ENCODE measurements around the gene CHCHD1.
"Not testable (repeated sequence)": the region's sequence is repeated elsewhere in the genome, so short reads cannot be mapped to it uniquely, and the experiment has no call there.

The CHCHD1 gene

DNA sequence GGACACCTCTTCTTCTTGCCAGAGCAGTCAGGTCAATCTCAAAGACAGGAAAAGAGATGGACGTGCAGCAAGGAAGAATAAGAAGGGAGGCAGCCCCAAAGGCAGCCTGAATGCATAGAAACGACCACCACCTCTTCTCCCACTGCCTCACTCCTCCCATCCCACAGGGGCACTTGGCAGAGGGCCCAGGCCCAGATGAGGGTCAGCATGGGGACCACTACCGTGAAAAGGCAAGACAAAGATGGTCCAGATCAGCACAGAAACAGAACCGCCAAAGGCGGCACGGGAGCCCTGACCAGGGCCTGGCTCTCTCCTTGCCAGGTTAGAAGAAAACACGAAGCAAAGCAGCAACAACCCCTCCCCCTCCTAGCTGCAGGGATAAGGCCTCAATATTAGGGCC lies 31.5 kb downstream of the CHCHD1 start:
- no peak for DNase-seq

DNA sequence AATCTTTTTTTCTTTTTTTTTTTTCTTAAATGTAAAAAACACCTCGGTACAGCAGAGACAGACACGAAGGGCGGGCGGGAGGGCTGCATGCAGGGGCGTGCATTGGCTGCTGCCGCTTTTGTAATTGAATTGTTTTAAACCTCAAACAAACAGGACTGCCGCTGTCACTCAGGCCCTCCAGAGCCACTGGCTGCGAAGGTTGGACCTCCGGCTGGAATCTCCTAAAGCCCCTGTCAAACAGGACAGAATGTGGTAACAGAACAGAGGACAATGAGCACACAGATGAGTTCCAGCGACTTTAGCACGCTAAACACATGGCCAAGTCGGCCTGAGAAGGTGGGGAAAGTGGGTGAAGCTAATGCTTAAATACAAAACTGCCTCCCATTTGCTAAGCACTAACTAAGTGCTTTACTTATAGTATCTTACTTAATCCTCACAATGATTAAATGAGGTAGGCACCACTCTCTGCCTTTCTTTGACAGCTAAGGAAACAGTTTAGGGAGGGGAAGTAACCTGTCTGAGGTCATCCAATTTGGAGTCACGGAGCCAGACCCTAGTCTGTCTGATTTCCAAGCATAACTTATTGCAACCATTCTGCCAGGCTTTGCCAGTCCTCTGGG lies 32.5 kb downstream of the CHCHD1 start:
- DNase-seq: no peak

DNA sequence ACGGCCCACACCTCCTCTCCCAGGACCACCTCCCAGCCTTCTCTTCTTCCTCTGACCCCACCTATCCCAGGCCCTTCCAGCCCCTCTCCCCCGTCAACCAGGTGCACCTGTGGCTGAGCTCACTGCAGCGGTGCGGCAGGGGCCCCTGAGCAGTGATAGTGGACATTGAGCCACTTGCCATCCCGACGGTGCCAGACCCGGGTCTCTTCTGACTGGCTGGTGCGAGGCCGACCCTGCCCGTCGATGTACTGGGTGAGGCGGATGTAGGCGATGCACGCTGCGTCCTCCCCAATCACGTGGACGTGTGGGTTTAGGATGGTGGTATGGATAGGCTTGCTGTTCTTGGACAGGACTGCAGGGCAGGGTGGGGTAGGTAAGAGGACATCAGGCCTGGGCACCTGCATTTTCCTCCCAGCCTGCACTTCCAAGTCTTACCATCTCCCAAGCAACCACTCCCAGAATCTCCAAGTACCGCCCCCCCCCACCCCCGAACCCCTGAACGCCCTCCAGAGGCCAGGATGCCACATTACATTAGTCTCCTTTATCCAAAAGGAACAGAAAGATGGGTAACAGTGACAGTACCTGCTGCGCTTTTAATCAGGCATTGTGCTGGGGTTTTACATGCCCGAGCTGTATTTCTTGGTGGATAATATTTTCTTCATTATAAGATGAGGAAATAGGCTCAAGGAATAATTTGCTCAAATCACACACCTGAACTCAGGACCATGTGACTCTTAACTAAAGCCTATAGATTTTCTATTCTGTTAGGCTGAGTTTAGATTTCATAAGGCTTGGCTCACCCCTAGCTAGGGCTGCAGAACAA lies 33.3 kb downstream of the CHCHD1 start:
- peak in 2 of 4 experiments; percentile 19 to 33 for DNase-seq

DNA sequence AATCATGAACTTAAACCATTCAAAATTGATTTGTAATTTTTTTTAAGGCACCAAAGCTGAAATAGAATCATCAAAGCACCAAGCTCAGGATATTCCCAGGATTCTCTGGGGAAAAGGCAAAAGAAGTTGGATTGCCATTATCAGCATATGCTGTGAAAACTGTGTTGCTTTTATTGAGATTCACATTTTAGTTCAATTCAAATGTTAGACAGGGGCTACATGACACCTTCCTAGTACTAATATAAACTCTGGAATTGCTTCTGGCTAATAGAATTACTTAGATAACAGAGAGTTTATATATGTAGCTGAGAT lies 33.8 kb downstream of the CHCHD1 start:
- no peak for DNase-seq

DNA sequence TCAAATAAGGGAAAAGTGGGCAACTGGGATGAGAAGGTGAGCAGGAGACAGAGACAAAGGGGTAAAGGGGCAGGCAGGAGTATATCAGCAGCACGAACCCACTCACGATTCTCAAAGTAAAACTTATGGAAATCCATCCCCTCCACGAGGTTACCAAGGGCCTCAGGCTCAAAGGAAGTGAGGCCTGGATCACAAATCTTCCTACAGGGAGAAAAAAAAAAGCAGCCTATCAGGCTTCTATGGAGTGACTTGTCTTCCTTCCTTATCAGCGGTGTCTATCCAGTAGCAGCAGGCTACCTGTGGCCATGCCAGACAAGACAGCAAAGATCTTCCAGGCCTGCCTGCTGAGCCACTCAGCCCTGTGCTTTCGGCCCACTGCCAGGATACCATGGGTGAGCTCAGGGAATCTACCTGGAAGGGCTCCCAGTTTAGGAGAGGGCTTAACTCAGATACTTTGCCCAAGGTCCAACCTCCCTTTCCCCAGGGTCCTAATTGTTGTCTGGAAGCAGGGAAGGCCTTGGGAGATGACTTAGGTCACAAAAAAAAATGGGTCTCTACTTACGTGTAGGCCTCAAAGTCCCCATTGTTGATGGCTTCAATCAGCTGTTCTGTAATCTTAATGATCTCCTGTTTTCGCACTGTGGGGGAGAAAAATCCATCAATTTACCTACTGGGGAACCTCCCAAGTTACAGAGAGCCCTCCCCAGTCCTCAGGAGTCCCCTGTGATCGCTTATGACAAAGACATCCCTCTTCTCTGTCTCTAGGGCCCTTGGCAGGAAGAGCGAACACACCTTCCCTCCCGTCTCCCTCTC lies 35.3 kb downstream of the CHCHD1 start:
- DNase-seq: no peak

DNA sequence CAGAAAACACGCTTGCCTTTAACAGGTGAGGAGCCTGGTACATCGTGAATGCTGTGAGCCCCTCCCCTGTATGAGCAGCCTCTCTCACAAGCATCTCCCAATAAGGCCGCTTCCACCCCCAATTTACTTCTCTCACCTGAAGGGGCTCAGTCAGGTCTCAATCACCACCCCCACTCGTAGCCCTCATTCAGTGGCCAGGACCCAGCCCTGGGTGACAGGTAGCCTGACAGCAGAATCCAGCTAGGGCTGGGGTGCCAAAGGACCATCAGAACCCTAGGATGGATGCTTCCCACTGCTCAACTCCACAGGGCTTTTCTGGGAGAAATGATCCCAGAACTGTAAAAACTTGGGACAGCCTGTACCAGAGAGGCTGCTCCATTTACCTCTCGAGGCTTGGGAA lies 36.0 kb downstream of the CHCHD1 start:
- DNase-seq: no peak

DNA sequence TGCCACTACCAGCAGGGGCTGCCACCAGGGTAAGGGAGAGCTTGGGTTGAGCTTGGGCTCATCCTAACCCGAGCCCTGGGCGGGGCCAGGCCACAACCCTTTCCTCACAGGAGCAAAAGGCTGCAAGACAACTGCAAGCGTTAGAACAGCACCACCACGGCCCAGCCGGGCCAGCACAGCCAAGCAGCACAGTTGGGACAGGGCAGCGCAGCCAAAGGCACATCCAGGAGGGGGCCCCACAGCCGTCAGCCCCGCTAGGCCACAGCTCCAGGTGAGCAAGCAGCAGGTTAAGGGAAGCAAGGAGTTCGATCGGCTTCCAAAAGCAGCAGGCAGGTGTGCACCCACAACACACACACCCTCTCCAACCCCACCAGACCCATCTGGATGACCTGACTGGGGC lies 36.6 kb downstream of the CHCHD1 start:
- DNase-seq: peak in 1 of 4 experiments; percentile 13

DNA sequence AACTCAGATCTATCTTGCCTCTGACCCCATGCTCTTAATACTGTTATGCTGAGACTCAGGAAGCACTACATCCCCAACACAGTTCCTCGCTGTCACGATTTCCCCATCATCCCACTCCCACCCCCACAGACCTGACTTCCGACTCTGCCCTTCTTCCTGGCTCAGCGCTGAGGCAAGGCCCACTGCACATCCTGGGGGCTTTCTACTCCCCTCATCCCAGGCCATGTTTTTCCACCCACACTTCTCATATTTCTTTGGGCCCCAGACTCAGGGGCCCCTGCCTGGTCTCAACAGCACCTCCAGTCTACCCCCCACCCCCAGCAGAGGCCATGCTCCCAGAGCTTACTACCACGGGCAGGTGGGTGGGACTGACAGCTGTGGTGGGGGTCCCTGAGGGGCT lies 37.2 kb downstream of the CHCHD1 start:
- peak; percentile 50 to 66 (median 61) for DNase-seq

DNA sequence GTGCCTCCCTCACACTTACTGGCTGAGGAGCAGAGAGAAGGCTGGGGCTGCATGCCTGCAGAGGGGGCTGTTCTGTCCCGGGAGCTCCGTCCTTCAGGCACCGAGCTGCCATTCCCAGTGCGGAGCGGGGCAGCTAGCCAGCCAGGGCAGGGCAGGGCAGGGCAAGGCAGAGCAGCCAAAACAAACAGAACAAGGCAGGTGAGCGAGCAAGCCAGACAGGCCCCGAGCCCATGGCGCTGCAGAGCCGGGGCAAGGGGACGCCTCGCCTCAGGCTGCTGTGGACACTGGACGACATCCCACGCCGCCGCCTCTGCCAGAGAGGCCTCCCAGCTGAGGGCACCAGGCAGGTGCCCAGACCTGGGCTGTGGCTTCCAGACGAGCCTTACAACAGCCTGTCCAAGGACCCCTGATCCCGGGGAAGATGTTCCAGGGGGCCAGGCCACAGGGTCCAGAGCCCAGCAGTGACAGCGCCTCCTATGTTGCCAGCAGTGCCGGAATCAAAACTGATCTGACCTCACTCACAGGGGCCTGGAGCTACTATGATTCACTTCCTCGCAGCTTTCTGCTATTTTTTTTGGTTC lies 37.8 kb downstream of the CHCHD1 start:
- peak in 2 of 4 experiments; percentile 19 to 25 for DNase-seq

DNA sequence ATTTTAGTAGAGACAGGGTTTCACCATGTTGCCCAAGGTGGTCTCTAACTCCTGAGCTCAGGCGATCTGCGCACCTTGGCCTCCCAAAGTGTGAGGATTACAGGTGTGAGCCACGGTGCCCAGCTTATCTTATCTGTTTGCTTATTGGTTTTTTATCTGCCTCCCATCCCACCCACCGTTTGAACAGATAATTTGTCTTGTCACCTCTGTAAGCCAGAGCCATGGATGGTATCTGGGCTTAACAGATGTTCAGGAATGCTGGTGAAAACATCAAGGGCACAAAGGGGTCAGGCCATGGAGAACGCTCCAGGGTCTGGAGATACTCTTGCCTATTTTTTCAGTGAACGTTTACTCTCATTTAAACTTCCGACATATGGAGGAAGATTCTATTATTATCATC lies 41.5 kb downstream of the CHCHD1 start:
- no peak for DNase-seq

DNA sequence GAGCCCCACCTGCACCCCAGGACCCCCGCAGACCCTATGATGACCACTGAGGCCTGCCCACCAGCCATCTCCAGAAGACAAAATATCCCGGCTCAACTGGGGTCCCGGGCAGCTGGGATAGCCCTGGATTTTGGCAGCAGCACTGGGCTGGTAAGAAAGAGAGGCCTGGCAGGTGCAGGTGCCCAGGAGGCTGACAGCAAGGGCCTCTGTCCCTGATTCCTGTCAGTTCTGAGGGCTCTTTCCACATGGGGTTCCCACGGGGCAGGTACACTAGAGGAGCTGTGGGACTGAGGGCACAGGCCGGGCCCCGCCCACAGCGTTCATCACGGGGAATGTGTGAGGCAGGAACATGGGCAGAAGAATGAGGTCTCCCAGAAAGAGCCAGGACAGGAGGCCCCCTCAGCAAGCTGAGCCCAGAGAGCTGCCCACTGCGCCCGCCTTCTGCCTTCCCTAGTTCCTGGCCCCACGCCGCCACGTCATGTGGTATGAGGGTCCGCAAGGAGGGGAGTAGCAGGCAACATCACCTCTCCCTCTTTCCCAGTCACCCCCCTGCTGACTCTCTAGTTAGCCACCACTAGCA lies 42.4 kb downstream of the CHCHD1 start:
- DNase-seq: no peak

DNA sequence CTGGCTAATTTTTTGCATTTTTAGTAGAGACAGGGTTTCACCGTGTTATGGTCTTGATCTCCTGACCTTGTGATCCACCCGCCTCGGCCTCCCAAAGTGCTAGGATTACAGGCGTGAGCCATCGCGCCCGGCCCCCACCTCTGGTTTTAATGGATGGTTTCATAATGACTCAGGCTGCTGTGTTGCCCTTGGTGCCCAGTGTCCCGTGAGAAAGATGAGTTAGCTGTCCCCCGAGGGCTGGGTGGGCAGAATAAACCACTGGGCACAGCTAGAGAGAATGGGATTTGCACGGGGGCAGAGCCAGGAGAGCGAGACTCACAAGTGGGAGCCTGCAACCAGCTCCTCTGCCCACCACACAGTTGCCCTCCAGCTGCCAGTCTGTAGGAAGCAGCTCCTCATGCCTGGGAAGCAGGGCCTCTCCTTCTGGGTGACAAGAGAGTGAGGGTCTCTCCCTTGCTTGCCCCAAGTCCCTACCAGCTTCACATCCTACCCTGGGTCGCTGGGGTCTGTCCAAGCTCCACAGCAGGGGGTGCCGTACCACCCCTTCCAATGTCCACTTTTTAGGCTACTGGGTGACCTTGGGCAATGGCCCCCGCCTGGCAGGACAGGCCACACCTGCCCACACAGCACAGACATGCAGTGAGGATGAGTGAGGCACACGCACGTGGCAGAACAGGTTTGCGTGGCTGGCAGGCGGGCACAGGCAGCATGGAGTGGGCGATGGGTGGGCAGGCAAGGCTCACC lies 45.7 kb downstream of the CHCHD1 start:
- DNase-seq: no peak

DNA sequence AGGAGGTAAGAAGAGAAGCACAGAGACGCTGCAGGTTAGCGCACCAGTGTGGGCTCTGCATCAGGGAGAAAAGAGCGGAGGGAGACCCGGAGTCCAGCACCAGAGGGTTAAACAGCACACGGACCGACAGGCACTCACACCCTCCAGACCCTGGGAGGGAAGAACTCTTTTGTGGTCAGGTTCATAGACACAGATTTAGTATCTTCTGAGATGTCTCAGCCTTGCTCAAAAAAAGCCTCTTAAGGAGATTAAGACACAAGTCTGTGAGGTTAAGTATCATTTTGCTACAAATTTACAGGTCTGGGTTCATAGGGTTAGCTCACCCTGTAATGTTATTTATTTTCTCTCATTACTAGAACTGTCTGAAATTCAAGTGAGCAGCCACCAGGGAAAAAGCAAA lies 46.3 kb downstream of the CHCHD1 start:
- no peak for DNase-seq

DNA sequence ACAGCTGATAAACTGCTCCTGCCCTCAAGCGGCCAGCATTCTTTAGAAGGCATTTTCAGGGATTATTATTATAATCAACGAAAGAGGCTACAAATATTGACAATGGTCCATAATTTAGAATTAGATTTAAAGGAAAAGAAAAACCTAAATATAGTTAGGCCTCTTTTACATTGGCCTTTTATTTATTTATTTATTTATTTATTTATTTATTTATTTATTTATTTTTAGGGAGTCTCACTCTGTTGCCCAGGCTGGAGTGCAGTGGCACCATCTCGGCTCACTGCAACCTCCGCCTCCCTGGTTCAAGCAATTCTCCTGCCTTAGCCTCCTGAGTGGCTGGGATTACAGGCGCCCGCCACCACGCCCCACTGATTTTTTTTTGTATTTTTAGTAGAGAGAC lies 47.2 kb downstream of the CHCHD1 start:
- DNase-seq: not testable (repeated sequence)

Measured in suppressor macrophage (primary cell).